HUES64 (cell line): ENCODE results near the gene KIF6.
A peak's percentile ranks its signal among the peaks of the same experiment; 100 is the strongest.

Experiments used
- H3K27ac ChIP-seq: 2 replicates; pipeline ENCODE4 v1.7.0; 2013; ENCODE audit warnings: low read depth, low read length, inconsistent platforms
- H3K27me3 ChIP-seq: 2 replicates; pipeline ENCODE4 v1.6.1; 2013; ENCODE audit warnings: mild to moderate bottlenecking, low read length; ENCODE audit not compliant: insufficient read depth
- H3K36me3 ChIP-seq: 2 replicates; pipeline ENCODE4 v1.6.1; 2013; ENCODE audit warnings: mild to moderate bottlenecking, low read length; ENCODE audit not compliant: insufficient read depth
- H3K4me1 ChIP-seq: 2 replicates; pipeline ENCODE4 v1.6.1; 2013; ENCODE audit warnings: mild to moderate bottlenecking, low read length, moderate library complexity; ENCODE audit not compliant: insufficient read depth
- H3K4me3 ChIP-seq: 2 replicates; pipeline ENCODE4 v1.5.1; 2013; ENCODE audit warnings: mild to moderate bottlenecking, low read length, moderate library complexity
- H3K9ac ChIP-seq: 2 replicates; pipeline ENCODE4 v1.6.1; 2013; ENCODE audit warnings: mild to moderate bottlenecking, low read depth, low read length
- H3K9me3 ChIP-seq: 2 replicates; pipeline ENCODE4 v1.6.1; 2013; ENCODE audit warnings: low read depth, low read length; ENCODE audit not compliant: insufficient read depth
- WGBS: fragments of 150-250, 120-280 bp; methylation state at CpG from one replicate; pipeline ENCODE4 v1.1.7; 2013; ENCODE audit warnings: missing lambda C conversion rate; 5-methylcytosine and 5-hydroxymethylcytosine counted together

KIF6 gene

GRCh38 chr6:39425346-39426072 lies 299.7 kb downstream of the KIF6 start:
- Histone ChIP-seq H3K36me3 (no peaks in the 10 kb centered on the region), H3K27ac (no peak overlapping the region), H3K27me3 (no peaks in the 10 kb centered on the region), H3K4me3 (no peak overlapping the region), H3K9ac (no peak overlapping the region), H3K9me3 (no peaks in the 10 kb centered on the region), H3K4me1 (peaks cover 7% of the 10 kb centered on the region; the same call in 1 of the 2 replicates)
- 85% methylated on average over 6 of the region's 6 CpGs for WGBS

GRCh38 chr6:39424831-39425230 lies 300.4 kb downstream of the KIF6 start:
- no peak overlapping the region for H3K27ac ChIP-seq
- WGBS: 98% methylated on average over 3 of the region's 3 CpGs

GRCh38 chr6:39422238-39422637 lies 303.0 kb downstream of the KIF6 start:
- no peaks in the 10 kb centered on the region for H3K9me3 ChIP-seq
- no peak overlapping the region for H3K4me3 ChIP-seq
- H3K4me1 ChIP-seq: peaks cover 13% of the 10 kb centered on the region
- no peak overlapping the region for H3K27ac ChIP-seq
- 95% methylated on average over 6 of the region's 6 CpGs for WGBS
- no peaks in the 10 kb centered on the region for H3K27me3 ChIP-seq
- no peaks in the 10 kb centered on the region for H3K36me3 ChIP-seq
- no peak overlapping the region for H3K9ac ChIP-seq

More at GRCh38 chr6:39424831-39425230, 300.4 kb downstream of the KIF6 start:
- no peaks in the 10 kb centered on the region for H3K36me3 ChIP-seq
- no peak overlapping the region for H3K9ac ChIP-seq
- no peak overlapping the region for H3K4me3 ChIP-seq
- no peaks in the 10 kb centered on the region for H3K9me3 ChIP-seq
- H3K4me1 ChIP-seq: peaks cover 7% of the 10 kb centered on the region; the same call in 1 of the 2 replicates
- H3K27me3 ChIP-seq: no peaks in the 10 kb centered on the region

DNA sequence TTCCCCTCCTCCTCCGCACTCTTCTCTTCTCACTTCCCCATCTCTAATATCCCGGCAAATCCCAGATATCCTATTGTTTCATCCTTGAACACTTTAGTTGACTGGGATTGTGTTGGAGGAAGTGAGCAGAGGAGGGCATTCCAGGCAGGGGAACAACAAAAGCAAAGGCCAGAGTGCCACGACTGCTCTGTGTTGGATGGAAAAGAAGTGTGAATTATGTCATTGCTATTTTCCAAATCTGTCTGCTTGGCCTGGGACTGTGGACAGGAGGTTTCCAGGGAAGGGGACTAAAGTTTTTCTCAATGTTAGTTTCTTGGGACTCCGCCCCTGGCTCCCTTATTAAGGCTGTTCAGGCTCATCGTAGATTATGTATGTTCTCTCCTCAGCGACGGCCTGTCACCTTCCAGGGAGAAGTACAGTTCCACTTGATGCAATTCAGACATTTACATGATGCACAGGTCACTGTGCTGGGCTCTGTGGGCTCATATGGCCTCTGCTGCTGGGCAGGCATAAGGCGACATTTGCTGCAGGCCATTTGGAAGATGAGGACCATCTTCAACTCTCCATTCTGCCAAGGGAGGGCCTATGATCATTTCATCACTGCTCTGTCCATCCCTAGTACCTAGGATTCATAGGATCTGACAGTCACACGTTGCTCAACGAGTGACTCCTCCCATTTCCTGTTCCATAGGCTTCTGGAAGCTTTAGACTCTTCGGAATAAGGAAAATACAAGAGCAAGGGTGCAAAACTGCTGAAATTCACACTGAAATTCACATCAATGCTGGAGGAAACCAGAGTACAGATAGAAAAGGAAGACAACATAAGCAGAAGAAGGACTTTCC lies 303.6 kb downstream of the KIF6 start:
- H3K4me3 ChIP-seq: no peak overlapping the region
- H3K4me1 ChIP-seq: peaks cover 17% of the 10 kb centered on the region
- WGBS: 93% methylated on average over 11 of the region's 11 CpGs
- no peak overlapping the region for H3K27ac ChIP-seq
- H3K9me3 ChIP-seq: no peaks in the 10 kb centered on the region
- H3K36me3 ChIP-seq: no peaks in the 10 kb centered on the region
- H3K27me3 ChIP-seq: no peaks in the 10 kb centered on the region
- H3K9ac ChIP-seq: no peak overlapping the region

DNA sequence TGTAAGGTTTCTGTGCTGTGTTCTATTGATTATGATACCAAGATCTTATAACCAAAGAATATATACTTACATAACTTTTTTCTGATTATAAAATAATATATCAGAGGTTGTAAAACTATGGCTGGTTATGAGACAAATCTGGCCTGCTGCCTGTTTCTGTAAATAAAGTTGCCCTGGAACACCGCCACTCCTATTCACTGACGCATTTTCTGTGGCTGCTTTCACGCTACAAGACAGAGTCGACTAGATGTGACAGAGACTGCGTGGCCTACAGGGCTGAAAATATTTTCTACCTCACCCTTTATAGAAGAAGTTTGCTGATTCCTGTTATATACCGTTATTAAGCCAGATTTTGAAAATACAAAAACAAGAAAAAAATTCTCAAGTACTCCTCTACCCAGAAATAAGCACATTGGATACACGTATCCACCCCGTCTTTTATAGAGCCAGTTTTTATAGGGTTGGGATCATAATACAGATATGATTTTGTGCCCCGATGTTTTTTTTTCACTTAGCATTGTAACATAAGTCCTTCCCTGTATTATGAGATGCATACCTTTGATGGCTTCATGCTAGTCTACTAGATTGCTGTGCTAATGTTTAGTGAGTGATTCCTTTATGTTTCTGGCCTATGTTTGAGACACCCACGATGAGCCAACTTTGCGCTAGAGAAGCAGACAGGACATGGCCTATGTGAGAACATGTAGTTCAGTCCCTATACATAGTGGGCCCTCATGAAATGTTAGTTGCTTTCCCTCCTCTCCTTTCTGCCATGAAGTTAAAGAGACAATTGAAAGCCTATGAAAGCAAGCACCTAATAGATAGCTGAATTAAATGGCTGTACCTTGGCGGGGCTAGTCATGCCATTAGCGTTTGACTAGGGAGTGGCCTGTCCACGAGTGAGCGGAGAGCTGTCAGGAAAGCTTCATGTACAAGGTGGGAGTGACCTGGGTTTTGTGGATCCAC lies 304.6 kb downstream of the KIF6 start:
- H3K27ac ChIP-seq: no peak overlapping the region
- no peak overlapping the region for H3K9ac ChIP-seq
- H3K27me3 ChIP-seq: no peaks in the 10 kb centered on the region
- H3K9me3 ChIP-seq: no peaks in the 10 kb centered on the region
- peaks cover 21% of the 10 kb centered on the region for H3K4me1 ChIP-seq
- no peak overlapping the region for H3K4me3 ChIP-seq
- H3K36me3 ChIP-seq: no peaks in the 10 kb centered on the region
- 94% methylated on average over 15 of the region's 15 CpGs for WGBS

DNA sequence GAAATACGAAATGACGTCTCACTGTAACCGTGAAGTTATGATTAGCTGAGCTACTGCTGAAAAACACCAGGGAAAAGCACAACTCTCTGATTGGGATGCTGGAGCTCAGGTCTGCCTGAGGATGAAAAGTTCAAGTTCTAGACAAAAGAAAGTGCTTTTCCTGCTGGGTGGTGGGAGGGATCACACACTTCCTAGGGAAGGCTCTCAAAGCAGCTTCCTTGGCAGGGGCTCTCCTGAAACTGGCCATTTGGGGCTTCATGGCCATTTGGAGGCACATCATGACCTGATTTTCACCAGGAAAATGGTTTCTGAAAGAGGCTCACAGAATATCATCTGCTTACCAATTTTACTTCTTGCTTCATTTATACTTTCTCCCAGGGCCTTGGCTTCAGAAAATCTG lies 305.6 kb downstream of the KIF6 start:
- H3K27me3 ChIP-seq: no peaks in the 10 kb centered on the region
- H3K36me3 ChIP-seq: no peaks in the 10 kb centered on the region
- no peak overlapping the region for H3K27ac ChIP-seq
- H3K4me3 ChIP-seq: no peak overlapping the region
- no peaks in the 10 kb centered on the region for H3K9me3 ChIP-seq
- no peak overlapping the region for H3K9ac ChIP-seq
- 90% methylated on average over 3 of the region's 3 CpGs for WGBS
- peaks cover 19% of the 10 kb centered on the region for H3K4me1 ChIP-seq

DNA sequence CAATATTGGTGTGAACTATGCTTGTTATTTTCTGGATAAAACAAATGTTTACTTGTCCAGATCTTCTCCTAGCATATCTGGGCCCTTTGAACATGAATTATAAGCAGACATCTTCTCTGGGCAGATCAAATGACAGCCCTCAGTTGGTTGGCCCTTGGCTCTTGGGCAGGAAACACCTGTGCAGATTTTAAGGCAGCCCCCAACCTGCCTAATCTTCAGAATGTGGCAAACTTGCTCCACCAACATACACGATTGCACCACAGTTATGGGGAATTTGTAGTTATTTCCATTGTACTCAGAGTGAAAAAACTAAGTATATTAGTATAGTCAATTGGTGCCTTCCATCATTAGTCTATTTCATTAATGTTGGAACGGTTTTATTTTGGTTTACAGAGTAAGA lies 307.8 kb downstream of the KIF6 start:
- H3K9me3 ChIP-seq: no peaks in the 10 kb centered on the region
- no peaks in the 10 kb centered on the region for H3K36me3 ChIP-seq
- H3K4me3 ChIP-seq: no peak overlapping the region
- H3K4me1 ChIP-seq: peaks cover 23% of the 10 kb centered on the region
- no peaks in the 10 kb centered on the region for H3K27me3 ChIP-seq
- no peak overlapping the region for H3K9ac ChIP-seq
- H3K27ac ChIP-seq: no peak overlapping the region
- WGBS: no CpG with 5 or more reads among the region's 2 CpGs

GRCh38 chr6:39416728-39417127 lies 308.5 kb downstream of the KIF6 start:
- WGBS: 49% methylated on average over 4 of the region's 4 CpGs
- peak overlapping the region; percentile 2; the same call in 1 of the 2 replicates for H3K27ac ChIP-seq
- no peak overlapping the region for H3K4me3 ChIP-seq
- H3K4me1 ChIP-seq: peaks cover 23% of the 10 kb centered on the region
- H3K36me3 ChIP-seq: no peaks in the 10 kb centered on the region
- H3K9me3 ChIP-seq: no peaks in the 10 kb centered on the region
- H3K27me3 ChIP-seq: no peaks in the 10 kb centered on the region
- H3K9ac ChIP-seq: no peak overlapping the region

DNA sequence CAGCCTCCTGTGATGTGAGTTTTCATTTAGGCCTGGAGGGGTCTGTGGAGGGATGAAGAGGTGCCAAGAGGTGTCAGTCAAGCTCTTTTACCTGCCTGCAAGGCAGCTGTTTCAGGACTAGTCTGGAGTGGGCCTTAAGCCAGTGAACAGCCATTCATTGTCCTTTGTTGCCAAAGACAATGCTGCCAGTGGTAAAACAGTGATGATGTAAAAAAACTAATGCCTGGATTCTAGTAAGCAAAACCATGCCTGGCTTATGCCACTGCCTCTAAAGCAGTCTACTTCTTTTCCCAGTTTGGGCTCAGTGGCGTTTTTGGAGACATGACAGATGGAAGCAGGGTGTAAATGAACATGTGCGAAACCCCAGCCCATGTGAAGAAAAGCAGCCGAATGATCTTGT lies 309.2 kb downstream of the KIF6 start:
- 88% methylated on average over 3 of the region's 3 CpGs for WGBS
- H3K4me3 ChIP-seq: no peak overlapping the region
- H3K9ac ChIP-seq: no peak overlapping the region
- H3K9me3 ChIP-seq: no peaks in the 10 kb centered on the region
- peaks cover 23% of the 10 kb centered on the region for H3K4me1 ChIP-seq
- H3K27me3 ChIP-seq: no peaks in the 10 kb centered on the region
- H3K36me3 ChIP-seq: no peaks in the 10 kb centered on the region
- no peak overlapping the region; the same call in 1 of the 2 replicates for H3K27ac ChIP-seq

GRCh38 chr6:39415482-39415881 lies 309.7 kb downstream of the KIF6 start:
- Histone ChIP-seq H3K9me3 (no peaks in the 10 kb centered on the region), H3K27me3 (no peaks in the 10 kb centered on the region), H3K4me3 (no peak overlapping the region), H3K27ac (no peak overlapping the region), H3K4me1 (peaks cover 23% of the 10 kb centered on the region), H3K9ac (no peak overlapping the region), H3K36me3 (no peaks in the 10 kb centered on the region)
- 93% methylated on average over 3 of the region's 3 CpGs for WGBS
